Measurements from ENCODE around the gene ATP6V0E2.
A peak's percentile ranks its signal among the peaks of the same experiment; 100 is the strongest.

The ATP6V0E2 gene

GRCh38 chr7:149838224-149838991 lies 35.4 kb upstream of the ATP6V0E2 start, which contains the start of gene ZNF862:
ZNF862 (plus strand) TSS chr7:149838375; CDS start chr7:149838612, 237 bp downstream.
- DNase-seq (ENCODE audit: extremely low read depth in 1 of 2, low read depth in 1 of 2) = peak; percentile 90 to 94

GRCh38 chr7:149838992-149839408 lies 34.8 kb upstream of the ATP6V0E2 start:
- DNase-seq (ENCODE audit: extremely low read depth in 1 of 2, low read depth in 1 of 2) = no peak

- no peak for DNase-seq (ENCODE audit: extremely low read depth in 1 of 2, low read depth in 1 of 2)
Measured at GRCh38 chr7:149839933-149840332, 33.8 kb upstream of the ATP6V0E2 start.

- DNase-seq (ENCODE audit: extremely low read depth in 1 of 2, low read depth in 1 of 2) = no peak
Measured at GRCh38 chr7:149843566-149843965, 30.2 kb upstream of the ATP6V0E2 start.

GRCh38 chr7:149844445-149844844 lies 29.3 kb upstream of the ATP6V0E2 start:
- DNase-seq (ENCODE audit: extremely low read depth in 1 of 2, low read depth in 1 of 2) = no peak

GRCh38 chr7:149845257-149845980 lies 28.4 kb upstream of the ATP6V0E2 start:
- no peak for DNase-seq (ENCODE audit: extremely low read depth in 1 of 2, low read depth in 1 of 2)

GRCh38 chr7:149846021-149846420 lies 27.7 kb upstream of the ATP6V0E2 start:
- DNase-seq (ENCODE audit: extremely low read depth in 1 of 2, low read depth in 1 of 2) = no peak

- no peak for DNase-seq (ENCODE audit: extremely low read depth in 1 of 2, low read depth in 1 of 2)
Measured at GRCh38 chr7:149846436-149847046, 27.2 kb upstream of the ATP6V0E2 start.

GRCh38 chr7:149849174-149849573 lies 24.6 kb upstream of the ATP6V0E2 start:
- DNase-seq (ENCODE audit: extremely low read depth in 1 of 2, low read depth in 1 of 2) = no peak

GRCh38 chr7:149850007-149850594 lies 23.7 kb upstream of the ATP6V0E2 start:
- no peak for DNase-seq (ENCODE audit: extremely low read depth in 1 of 2, low read depth in 1 of 2)

GRCh38 chr7:149850716-149851115 lies 23.1 kb upstream of the ATP6V0E2 start:
- no peak for DNase-seq (ENCODE audit: extremely low read depth in 1 of 2, low read depth in 1 of 2)

- no peak for DNase-seq (ENCODE audit: extremely low read depth in 1 of 2, low read depth in 1 of 2)
Measured at GRCh38 chr7:149851449-149851848, 22.3 kb upstream of the ATP6V0E2 start.

- DNase-seq (ENCODE audit: extremely low read depth in 1 of 2, low read depth in 1 of 2) = no peak
Measured at GRCh38 chr7:149853157-149853556, 20.6 kb upstream of the ATP6V0E2 start.

- no peak for DNase-seq (ENCODE audit: extremely low read depth in 1 of 2, low read depth in 1 of 2)
Measured at GRCh38 chr7:149854611-149855360, 19.0 kb upstream of the ATP6V0E2 start.

GRCh38 chr7:149855361-149856305 lies 18.1 kb upstream of the ATP6V0E2 start:
- DNase-seq (ENCODE audit: extremely low read depth in 1 of 2, low read depth in 1 of 2) = no peak

GRCh38 chr7:149856583-149856982 lies 17.2 kb upstream of the ATP6V0E2 start:
- no peak for DNase-seq (ENCODE audit: extremely low read depth in 1 of 2, low read depth in 1 of 2)

GRCh38 chr7:149859369-149859768 lies 14.4 kb upstream of the ATP6V0E2 start:
- no peak for DNase-seq (ENCODE audit: extremely low read depth in 1 of 2, low read depth in 1 of 2)

GRCh38 chr7:149859876-149860275 lies 13.9 kb upstream of the ATP6V0E2 start:
- DNase-seq (ENCODE audit: extremely low read depth in 1 of 2, low read depth in 1 of 2) = no peak
